WTC11 (cell line): Measurements from ENCODE around the gene MTPN. TPM values are rescaled to one million over a fixed set of nuclear protein-coding genes. Genes with fewer than 3 reads are reported as not detected.

Experiments used
- ATAC-seq: fragments of 200-7000 bp; cut with Tn5 transposase; 2 replicates; pipeline ENCODE4 v1.10.0; 2021; ENCODE audit warnings: mild to moderate bottlenecking, moderate library complexity
- CTCF ChIA-PET: fragments of 300-600 bp; sonication (Branson Sonifier 250); formaldehyde crosslinking; loops from one replicate; lab custom pipeline; 2021; ENCODE audit warnings: antibody characterized with exemption; lab: Charles Lee
- POLR2A ChIA-PET: fragments of 350-600 bp; sonication (Branson Sonifier 250); formaldehyde crosslinking; loops from one replicate; lab custom pipeline; 2021; ENCODE audit warnings: antibody characterized with exemption; lab: Charles Lee
- DNase-seq: peaks from one replicate; pipeline ENCODE4 v3.0.0; 2021; ENCODE audit warnings: low spot score
- H3K27ac Mint-ChIP-seq: 2 replicates; pipeline ENCODE4 v1.8.0; 2021; ENCODE audit warnings: mixed read lengths
- H3K27me3 Mint-ChIP-seq: 2 replicates; pipeline ENCODE4 v1.8.0; 2021; ENCODE audit warnings: low read depth, mild to moderate bottlenecking, moderate library complexity, mixed read lengths
- H3K36me3 Mint-ChIP-seq: 2 replicates; pipeline ENCODE4 v1.8.0; 2021; ENCODE audit warnings: mixed read lengths
- H3K4me1 Mint-ChIP-seq: 2 replicates; pipeline ENCODE4 v1.8.0; 2022; ENCODE audit warnings: mixed read lengths
- H3K4me3 Mint-ChIP-seq: 2 replicates; pipeline ENCODE4 v1.8.0; 2021; ENCODE audit warnings: mild to moderate bottlenecking, moderate library complexity, mixed read lengths
- H3K9me3 Mint-ChIP-seq: 2 replicates; pipeline ENCODE4 v1.8.0; 2021; ENCODE audit warnings: mixed read lengths
- CREM ChIP-seq: sonication (generic); formaldehyde crosslinking; IDR thresholded peaks from 2 replicates; pipeline ENCODE4 v1.8.1; 2022; ENCODE audit warnings: mild to moderate bottlenecking, missing genetic modification reagents, moderate library complexity
- EMX1 ChIP-seq: fragments of 250-450 bp; sonication (Bioruptor Pico); IDR thresholded peaks from 2 replicates; pipeline ENCODE4 v1.8.0; 2021; ENCODE audit warnings: mild to moderate bottlenecking
- MYBL2 ChIP-seq: sonication (generic); formaldehyde crosslinking; IDR thresholded peaks from 2 replicates; pipeline ENCODE4 v1.8.1; 2023; ENCODE audit warnings: mild to moderate bottlenecking, moderate library complexity, missing genetic modification reagents
- NR2C2 ChIP-seq: sonication (generic); formaldehyde crosslinking; IDR thresholded peaks from 2 replicates; pipeline ENCODE4 v1.8.0; 2022; ENCODE audit warnings: mild to moderate bottlenecking, missing genetic modification reagents
- RELA ChIP-seq: sonication (generic); formaldehyde crosslinking; IDR thresholded peaks from 2 replicates; pipeline ENCODE4 v1.8.1; 2022; ENCODE audit warnings: missing genetic modification reagents, mild to moderate bottlenecking, borderline replicate concordance
- TEAD4 ChIP-seq: sonication (generic); formaldehyde crosslinking; IDR thresholded peaks from 2 replicates; pipeline ENCODE4 v1.8.0; 2022; ENCODE audit warnings: mild to moderate bottlenecking, missing genetic modification reagents
- total RNA-seq: library from RNA; stranded (reverse); gene quantifications from 3 replicates; pipeline ENCODE4 v1.2.3, GENCODE V29; 2021
- TF ChIP-seq, protein P1 (sequence below): sonication (generic); formaldehyde crosslinking; IDR thresholded peaks from 2 replicates; pipeline ENCODE4 v1.8.1; 2023; ENCODE audit warnings: mild to moderate bottlenecking, missing genetic modification reagents
- TF ChIP-seq, protein P2 (sequence below): fragments of 250-450 bp; sonication (Bioruptor Pico); IDR thresholded peaks from 2 replicates; pipeline ENCODE4 v2.1.2; 2022; ENCODE audit warnings: mild to moderate bottlenecking, moderate library complexity
- TF ChIP-seq, protein P3 (sequence below): fragments of 200-600 bp; IDR thresholded peaks from 2 replicates; pipeline ENCODE4 v1.8.0; 2022; ENCODE audit warnings: antibody characterized with exemption
- TF ChIP-seq, protein P4 (sequence below): sonication (generic); formaldehyde crosslinking; IDR thresholded peaks from 2 replicates; pipeline ENCODE4 v1.8.1; 2023; ENCODE audit warnings: mild to moderate bottlenecking, missing genetic modification reagents, borderline replicate concordance
- TF ChIP-seq, protein P5 (sequence below): sonication (generic); formaldehyde crosslinking; IDR thresholded peaks from 2 replicates; pipeline ENCODE4 v1.8.0; 2022; ENCODE audit warnings: mild to moderate bottlenecking, missing genetic modification reagents

MTPN gene
- total RNA-seq, 1 experiment from 2014 or later: 92.5 TPM

DNA sequence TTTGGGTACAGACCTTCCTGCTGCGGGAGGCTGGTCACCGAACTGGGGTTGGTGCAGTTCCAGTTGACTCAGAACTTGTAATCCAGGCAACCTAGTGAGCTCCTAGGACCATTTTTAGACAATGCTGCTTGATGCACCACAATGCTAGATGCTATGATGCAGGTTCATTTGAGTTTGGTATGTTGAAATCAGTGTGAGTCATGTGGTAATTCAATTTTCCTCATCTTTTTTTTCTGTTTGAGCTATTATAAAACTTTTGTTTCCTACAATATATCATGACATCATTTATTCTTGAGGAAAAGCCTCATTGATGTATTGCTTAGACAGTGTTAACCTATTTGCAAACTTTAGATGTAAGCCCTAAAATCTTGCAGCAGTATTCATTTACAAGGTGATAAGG lies 40.9 kb upstream of the MTPN start (continued):
- TF ChIP-seq EMX1: no peak
- TF ChIP-seq, all 79 proteins: peak for 0

DNA sequence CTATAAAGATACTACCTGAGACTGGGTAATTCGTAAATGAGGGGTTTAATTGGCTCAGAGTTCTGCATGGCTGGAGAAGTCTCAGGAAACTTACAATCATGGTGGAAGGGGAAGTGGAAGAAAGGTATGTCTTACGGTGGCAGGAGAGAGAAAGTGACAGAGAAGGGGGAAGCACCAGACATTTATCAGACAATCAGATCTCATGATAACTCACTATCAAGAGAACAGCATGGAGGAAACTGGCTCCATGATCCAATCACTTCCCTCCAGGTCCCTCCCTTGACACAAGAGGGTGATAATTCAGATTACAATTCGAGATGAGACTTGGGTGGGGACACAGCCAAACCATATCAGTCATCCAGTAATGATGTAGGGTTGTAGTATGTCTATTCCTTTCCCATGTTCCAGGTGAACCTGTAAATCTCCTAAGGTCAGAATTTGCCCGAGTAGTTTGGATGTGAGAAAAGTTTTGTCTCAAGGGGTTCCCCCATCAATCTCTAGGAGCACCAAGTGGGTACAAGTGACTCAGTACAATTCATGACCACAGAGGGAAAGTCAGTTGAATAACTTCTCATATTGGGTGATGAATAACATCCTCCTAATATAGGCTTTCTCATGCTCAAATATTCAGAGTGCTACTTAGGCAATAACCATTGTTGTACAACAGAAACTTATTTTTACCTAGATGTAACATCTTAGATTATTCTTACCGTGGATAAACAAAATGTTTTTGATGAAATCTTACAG lies 39.7 kb upstream of the MTPN start:
- no peaks in the 10 kb centered on the region for H3K36me3 Mint-ChIP-seq
- TF ChIP-seq, protein P1, sequence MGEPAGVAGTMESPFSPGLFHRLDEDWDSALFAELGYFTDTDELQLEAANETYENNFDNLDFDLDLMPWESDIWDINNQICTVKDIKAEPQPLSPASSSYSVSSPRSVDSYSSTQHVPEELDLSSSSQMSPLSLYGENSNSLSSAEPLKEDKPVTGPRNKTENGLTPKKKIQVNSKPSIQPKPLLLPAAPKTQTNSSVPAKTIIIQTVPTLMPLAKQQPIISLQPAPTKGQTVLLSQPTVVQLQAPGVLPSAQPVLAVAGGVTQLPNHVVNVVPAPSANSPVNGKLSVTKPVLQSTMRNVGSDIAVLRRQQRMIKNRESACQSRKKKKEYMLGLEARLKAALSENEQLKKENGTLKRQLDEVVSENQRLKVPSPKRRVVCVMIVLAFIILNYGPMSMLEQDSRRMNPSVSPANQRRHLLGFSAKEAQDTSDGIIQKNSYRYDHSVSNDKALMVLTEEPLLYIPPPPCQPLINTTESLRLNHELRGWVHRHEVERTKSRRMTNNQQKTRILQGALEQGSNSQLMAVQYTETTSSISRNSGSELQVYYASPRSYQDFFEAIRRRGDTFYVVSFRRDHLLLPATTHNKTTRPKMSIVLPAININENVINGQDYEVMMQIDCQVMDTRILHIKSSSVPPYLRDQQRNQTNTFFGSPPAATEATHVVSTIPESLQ: no peak
- TF ChIP-seq, protein P2, sequence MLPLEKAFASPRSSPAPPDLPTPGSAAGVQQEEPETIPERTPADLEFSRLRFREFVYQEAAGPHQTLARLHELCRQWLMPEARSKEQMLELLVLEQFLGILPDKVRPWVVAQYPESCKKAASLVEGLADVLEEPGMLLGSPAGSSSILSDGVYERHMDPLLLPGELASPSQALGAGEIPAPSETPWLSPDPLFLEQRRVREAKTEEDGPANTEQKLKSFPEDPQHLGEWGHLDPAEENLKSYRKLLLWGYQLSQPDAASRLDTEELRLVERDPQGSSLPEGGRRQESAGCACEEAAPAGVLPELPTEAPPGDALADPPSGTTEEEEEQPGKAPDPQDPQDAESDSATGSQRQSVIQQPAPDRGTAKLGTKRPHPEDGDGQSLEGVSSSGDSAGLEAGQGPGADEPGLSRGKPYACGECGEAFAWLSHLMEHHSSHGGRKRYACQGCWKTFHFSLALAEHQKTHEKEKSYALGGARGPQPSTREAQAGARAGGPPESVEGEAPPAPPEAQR (CRISPR knock-in tag): no peak
- TF ChIP-seq, protein P3, sequence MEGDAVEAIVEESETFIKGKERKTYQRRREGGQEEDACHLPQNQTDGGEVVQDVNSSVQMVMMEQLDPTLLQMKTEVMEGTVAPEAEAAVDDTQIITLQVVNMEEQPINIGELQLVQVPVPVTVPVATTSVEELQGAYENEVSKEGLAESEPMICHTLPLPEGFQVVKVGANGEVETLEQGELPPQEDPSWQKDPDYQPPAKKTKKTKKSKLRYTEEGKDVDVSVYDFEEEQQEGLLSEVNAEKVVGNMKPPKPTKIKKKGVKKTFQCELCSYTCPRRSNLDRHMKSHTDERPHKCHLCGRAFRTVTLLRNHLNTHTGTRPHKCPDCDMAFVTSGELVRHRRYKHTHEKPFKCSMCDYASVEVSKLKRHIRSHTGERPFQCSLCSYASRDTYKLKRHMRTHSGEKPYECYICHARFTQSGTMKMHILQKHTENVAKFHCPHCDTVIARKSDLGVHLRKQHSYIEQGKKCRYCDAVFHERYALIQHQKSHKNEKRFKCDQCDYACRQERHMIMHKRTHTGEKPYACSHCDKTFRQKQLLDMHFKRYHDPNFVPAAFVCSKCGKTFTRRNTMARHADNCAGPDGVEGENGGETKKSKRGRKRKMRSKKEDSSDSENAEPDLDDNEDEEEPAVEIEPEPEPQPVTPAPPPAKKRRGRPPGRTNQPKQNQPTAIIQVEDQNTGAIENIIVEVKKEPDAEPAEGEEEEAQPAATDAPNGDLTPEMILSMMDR: no peak
- TF ChIP-seq NR2C2 (CRISPR knock-in tag): no peak

DNA sequence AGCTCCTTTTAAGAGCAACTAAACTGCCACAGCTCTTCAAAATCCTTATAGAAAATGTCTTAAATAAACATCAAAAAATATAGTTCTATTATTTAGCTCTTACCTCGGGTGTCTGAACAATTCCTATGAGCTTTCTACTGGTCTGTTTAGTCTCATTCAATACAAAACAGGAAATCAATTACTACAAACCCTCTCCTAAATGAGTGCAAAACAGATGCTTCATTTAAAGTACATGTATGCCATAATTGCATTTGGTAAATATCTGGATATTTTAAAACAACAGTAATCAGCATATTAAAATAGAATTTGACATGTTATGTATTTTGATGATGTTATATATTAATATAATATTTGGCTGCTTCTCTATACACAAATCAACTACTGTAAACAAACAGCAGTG lies 38.5 kb upstream of the MTPN start:
- H3K9me3 Mint-ChIP-seq: no peaks in the 10 kb centered on the region
- CTCF ChIA-PET: no interaction called here

More for the DNA sequence above, 39.7 kb upstream of the MTPN start:
- peaks cover 2% of the 10 kb centered on the region for H3K4me1 Mint-ChIP-seq
- DNase-seq: no peak
- H3K27me3 Mint-ChIP-seq: no peaks in the 10 kb centered on the region; the same call in 1 of the 2 replicates
- ChIA-PET CTCF (no interaction called here), POLR2A (no interaction called here)
- no peaks in the 10 kb centered on the region for H3K9me3 Mint-ChIP-seq
- H3K4me3 Mint-ChIP-seq: no peak overlapping the region
- no peak for ATAC-seq
- no peak overlapping the region for H3K27ac Mint-ChIP-seq

DNA sequence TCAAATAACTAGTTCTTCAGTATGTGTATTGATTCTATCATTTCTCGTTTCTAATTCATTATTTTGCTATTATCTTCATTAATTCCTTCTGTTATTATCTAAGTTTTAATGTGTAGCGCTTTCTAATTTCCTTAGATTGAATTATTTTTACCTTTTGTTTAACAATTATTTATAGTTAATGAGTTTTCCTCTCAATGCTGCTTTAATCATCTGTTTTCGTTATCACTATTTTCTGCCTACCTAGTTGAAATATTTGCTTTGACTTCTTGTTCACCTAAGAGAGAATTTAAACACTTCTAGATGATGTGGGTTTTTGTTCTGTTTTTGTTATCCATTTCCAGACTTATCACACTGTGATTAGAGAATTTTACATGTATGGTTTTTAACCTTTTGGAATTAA lies 37.5 kb upstream of the MTPN start:
- no peak overlapping the region for H3K27ac Mint-ChIP-seq
- H3K27me3 Mint-ChIP-seq: no peaks in the 10 kb centered on the region; the same call in 1 of the 2 replicates
- H3K4me3 Mint-ChIP-seq: no peak overlapping the region
- CTCF ChIA-PET: interaction anchor here (0.6 to 0.7 kb wide), 2 partner anchors 15 to 355 kb away, joined by 3 read pairs; no protein-coding TSS in a partner anchor
- DNase-seq (no peak), ATAC-seq (no peak)
- no peaks in the 10 kb centered on the region for H3K9me3 Mint-ChIP-seq
- POLR2A ChIA-PET: interaction anchor here (0.6 kb wide), 2 partner anchors 150 to 591 kb away, joined by 3 read pairs; no protein-coding TSS in a partner anchor
- H3K36me3 Mint-ChIP-seq: no peaks in the 10 kb centered on the region
- H3K4me1 Mint-ChIP-seq: peaks cover 2% of the 10 kb centered on the region
- TF ChIP-seq MYBL2 (CRISPR knock-in tag): no peak
- TF ChIP-seq, protein P4, sequence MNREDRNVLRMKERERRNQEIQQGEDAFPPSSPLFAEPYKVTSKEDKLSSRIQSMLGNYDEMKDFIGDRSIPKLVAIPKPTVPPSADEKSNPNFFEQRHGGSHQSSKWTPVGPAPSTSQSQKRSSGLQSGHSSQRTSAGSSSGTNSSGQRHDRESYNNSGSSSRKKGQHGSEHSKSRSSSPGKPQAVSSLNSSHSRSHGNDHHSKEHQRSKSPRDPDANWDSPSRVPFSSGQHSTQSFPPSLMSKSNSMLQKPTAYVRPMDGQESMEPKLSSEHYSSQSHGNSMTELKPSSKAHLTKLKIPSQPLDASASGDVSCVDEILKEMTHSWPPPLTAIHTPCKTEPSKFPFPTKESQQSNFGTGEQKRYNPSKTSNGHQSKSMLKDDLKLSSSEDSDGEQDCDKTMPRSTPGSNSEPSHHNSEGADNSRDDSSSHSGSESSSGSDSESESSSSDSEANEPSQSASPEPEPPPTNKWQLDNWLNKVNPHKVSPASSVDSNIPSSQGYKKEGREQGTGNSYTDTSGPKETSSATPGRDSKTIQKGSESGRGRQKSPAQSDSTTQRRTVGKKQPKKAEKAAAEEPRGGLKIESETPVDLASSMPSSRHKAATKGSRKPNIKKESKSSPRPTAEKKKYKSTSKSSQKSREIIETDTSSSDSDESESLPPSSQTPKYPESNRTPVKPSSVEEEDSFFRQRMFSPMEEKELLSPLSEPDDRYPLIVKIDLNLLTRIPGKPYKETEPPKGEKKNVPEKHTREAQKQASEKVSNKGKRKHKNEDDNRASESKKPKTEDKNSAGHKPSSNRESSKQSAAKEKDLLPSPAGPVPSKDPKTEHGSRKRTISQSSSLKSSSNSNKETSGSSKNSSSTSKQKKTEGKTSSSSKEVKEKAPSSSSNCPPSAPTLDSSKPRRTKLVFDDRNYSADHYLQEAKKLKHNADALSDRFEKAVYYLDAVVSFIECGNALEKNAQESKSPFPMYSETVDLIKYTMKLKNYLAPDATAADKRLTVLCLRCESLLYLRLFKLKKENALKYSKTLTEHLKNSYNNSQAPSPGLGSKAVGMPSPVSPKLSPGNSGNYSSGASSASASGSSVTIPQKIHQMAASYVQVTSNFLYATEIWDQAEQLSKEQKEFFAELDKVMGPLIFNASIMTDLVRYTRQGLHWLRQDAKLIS (CRISPR knock-in tag): no peak
- no peak for TF ChIP-seq RELA (CRISPR knock-in tag)
- TF ChIP-seq, protein P1: no peak
- TF ChIP-seq CREM: no peak

More for the DNA sequence above, 38.5 kb upstream of the MTPN start:
- TF ChIP-seq, protein P5, sequence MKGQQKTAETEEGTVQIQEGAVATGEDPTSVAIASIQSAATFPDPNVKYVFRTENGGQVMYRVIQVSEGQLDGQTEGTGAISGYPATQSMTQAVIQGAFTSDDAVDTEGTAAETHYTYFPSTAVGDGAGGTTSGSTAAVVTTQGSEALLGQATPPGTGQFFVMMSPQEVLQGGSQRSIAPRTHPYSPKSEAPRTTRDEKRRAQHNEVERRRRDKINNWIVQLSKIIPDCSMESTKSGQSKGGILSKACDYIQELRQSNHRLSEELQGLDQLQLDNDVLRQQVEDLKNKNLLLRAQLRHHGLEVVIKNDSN (CRISPR knock-in tag): no peak
- TF ChIP-seq, protein P1: no peak
- no peak for TF ChIP-seq TEAD4 (CRISPR knock-in tag)
- Mint-ChIP-seq H3K27ac (no peak overlapping the region), H3K27me3 (no peaks in the 10 kb centered on the region; the same call in 1 of the 2 replicates), H3K4me1 (peaks cover 2% of the 10 kb centered on the region), H3K4me3 (no peak overlapping the region), H3K36me3 (no peaks in the 10 kb centered on the region)
- no peak for ATAC-seq
- no peak for DNase-seq
- POLR2A ChIA-PET: no interaction called here
